Measurements from ENCODE around the gene ALX4.

- TF ChIP-seq, protein P1, sequence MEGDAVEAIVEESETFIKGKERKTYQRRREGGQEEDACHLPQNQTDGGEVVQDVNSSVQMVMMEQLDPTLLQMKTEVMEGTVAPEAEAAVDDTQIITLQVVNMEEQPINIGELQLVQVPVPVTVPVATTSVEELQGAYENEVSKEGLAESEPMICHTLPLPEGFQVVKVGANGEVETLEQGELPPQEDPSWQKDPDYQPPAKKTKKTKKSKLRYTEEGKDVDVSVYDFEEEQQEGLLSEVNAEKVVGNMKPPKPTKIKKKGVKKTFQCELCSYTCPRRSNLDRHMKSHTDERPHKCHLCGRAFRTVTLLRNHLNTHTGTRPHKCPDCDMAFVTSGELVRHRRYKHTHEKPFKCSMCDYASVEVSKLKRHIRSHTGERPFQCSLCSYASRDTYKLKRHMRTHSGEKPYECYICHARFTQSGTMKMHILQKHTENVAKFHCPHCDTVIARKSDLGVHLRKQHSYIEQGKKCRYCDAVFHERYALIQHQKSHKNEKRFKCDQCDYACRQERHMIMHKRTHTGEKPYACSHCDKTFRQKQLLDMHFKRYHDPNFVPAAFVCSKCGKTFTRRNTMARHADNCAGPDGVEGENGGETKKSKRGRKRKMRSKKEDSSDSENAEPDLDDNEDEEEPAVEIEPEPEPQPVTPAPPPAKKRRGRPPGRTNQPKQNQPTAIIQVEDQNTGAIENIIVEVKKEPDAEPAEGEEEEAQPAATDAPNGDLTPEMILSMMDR (IDR thresholded peaks at IDR 0.05; ENCODE audit: borderline replicate concordance, extremely low read depth, low read length, poor library complexity, severe bottlenecking), result no peak
- no peak for TF ChIP-seq EZH2 (IDR thresholded peaks at IDR 0.05; ENCODE audit: borderline replicate concordance, low read depth, low read length, severe bottlenecking)
Observed at GRCh38 chr11:44320289-44320973, 10.5 kb upstream of the ALX4 start.

Measured in DND-41 (cell line).